GM11168 (cell line): ENCODE measurements around the gene ANTXRL.

ENCODE experiments used
- in situ Hi-C: fragments of 300-500 bp; cut with MboI; formaldehyde crosslinking; loops from one replicate; pipeline ENCODE4 v1.12.0; 2022; ENCODE audit warnings: low sequenced_read_pairs; ENCODE audit not compliant: unreplicated experiment

Gene ANTXRL

GRCh38 chr10:46317889-46318288 is 31.1 kb downstream of the ANTXRL start:
- in situ Hi-C loops = loop anchor here (5.0 to 25.0 kb wide), 2 partner anchors 71 to 244 kb away; partner anchors contain the start of gene GPRIN2

DNA sequence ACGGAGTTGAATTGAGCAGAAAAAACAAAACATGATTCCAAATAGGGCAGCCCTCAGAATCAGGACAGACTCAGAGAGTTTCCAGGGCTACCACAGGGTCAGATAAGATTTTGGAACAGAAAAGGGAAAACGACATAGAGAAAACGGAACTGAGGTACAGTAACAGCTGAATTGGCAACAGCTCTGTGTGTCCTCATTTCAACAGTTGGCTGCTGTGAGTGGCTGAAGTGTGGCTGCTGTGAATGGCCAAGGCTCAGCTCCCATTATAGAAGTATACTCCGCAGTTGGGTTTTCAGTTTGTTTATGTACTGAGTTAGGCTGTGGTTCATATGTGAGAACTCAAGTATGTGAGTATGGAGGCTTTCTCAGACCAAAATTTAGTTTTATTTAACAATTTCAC is 32.0 kb downstream of the ANTXRL start:
- in situ Hi-C loops = loop anchor here (5.0 to 25.0 kb wide), 2 partner anchors 71 to 244 kb away; partner anchors contain the start of gene GPRIN2

DNA sequence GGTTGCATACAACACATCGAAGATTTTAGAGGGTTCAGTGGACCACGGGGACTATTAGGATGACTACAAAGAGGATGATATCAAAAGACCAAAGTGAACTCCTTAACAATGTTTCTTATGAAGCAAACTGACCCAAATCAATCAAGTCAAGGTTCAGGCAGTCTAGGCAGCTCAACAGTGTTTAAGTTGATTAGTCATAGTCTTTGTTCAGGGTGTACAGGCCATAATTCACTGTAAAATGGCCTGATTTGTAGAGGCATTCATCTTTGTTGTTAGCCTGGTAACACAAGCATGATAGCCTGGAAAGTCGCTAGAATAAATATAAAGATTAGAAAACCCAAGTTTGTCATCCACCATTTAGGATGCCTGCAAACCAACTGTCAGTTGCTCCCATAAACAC is 32.6 kb downstream of the ANTXRL start:
- in situ Hi-C loops = loop anchor here (5.0 to 25.0 kb wide), 2 partner anchors 72 to 243 kb away; partner anchors contain the start of gene GPRIN2

DNA sequence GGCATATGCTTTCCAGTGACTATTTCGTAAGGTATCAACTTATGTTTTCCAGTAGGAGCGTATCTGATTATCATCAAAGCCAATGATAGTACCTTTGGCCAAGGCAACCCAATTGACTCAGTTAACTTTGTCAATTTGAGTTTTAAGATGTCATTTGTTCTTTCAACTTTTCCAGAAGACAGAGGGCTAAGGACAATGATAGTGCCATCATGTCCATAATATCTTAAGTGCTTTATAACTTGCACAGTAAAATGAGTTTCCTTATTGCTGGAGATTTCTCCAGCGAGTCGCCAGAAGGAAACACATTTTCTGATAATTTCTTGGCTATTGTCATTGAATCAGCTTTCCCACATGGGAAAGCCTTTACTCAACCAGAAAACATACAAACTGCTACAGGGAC is 35.0 kb downstream of the ANTXRL start:
- in situ Hi-C loops = loop anchor here (25.0 kb wide), 1 partner anchor 241 kb away; the partner anchor contains the start of gene GPRIN2

DNA sequence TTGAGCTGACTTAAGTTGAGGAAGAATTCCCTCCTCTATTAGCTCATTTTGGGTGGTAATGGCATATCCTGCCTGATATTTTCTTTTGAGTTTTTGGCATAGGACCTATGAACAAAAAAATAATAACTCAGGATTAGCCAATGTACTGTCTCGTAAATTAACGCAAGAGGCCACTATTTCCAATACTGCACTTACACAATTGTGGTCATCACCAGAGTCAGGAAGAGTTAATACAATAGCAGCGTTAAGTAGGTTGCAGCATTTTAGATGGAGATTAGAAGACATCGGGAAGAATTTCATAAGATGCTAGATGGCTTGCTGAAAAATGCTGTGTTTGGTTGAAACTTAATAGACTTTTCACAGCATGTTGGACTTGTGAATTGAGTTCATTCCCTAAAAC is 36.4 kb downstream of the ANTXRL start:
- in situ Hi-C loops = loop anchor here (25.0 kb wide), 1 partner anchor 239 kb away; the partner anchor contains the start of gene GPRIN2

GRCh38 chr10:46325021-46325420 is 38.2 kb downstream of the ANTXRL start:
- in situ Hi-C loops = no loop called here

GRCh38 chr10:46326066-46326465 is 39.3 kb downstream of the ANTXRL start:
- in situ Hi-C loops = no loop called here

DNA sequence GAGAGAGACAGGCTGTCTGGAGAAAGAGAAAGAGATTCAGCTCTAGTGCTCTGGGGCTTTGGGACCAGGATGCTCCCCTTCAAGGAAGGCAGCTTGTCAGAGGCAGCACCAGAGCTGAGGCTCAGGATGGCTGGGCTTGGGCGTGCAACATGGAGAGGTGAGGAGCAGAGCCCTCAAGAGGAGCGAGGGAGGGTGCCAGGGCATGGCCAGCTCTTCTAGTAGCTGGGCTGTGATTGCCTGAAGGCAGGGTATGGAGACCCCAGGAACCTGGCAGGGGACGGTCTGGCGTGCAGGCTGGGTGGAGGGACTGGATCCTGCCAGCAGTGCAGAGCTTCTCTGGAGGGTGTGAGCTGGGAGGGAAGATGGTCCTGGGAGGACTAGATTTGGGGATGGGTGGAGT is 40.2 kb downstream of the ANTXRL start:
- in situ Hi-C loops = no loop called here

DNA sequence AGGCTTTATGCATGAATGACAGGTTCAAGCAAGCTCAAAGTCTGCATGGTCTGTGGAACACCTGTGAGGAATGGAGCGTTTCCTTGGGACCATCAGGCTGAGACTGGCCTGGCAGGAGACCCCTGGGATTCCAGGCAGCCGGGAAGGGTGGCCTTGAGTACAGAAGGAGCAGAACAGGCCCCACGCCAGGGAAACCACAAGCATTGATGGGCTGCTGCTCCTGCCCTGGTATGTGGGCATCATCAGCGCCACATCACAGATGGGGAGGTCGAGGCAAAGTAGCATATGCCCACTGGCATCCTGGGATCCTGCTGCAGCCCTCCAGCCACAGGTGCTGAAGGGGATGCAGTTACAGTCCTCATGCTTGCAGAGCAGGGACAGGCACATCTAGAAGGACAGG is 40.9 kb downstream of the ANTXRL start:
- in situ Hi-C loops = no loop called here

DNA sequence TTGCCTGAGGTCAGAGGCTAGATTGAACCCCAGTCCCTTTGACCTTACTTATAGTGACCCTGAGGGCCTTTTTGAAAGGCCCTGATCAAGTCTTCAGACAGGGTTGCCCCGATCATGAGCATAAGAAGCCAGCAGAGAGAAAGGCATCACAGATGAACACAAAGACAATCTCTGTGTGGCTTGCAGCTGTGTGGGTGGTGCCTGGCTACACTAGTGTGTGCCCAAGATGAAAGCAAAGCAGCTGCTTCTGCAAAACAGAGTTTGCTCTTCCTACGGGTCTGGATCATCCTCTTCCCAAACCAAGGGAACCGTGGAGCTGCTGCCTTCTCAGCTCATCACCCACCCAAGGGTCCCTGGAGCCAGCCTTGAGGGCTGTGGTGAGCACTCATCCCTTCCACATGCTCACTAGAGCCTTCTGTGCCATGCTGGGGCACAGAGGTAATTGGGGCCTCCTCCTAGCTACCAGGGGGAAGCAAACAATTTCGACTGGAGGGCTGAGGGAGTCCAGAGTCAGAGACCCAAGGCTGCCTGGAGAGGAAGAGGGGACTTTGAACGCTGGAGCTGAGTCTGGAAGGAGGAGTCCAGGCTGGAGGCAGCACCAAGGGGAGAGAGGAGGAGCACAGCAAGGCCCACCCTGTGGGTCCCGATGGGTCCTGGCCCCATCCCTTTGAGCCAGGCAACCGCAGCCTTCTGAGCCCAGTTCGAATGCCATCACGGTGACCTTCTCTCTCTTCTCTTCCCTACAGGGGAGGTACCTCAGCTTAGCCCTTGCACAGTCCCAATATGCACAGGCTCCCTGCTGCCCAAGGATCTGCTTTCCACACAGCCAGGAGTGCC is 42.3 kb downstream of the ANTXRL start:
- in situ Hi-C loops = no loop called here

- in situ Hi-C loops = no loop called here
Observed at GRCh38 chr10:46329690-46330016, 42.9 kb downstream of the ANTXRL start.

DNA sequence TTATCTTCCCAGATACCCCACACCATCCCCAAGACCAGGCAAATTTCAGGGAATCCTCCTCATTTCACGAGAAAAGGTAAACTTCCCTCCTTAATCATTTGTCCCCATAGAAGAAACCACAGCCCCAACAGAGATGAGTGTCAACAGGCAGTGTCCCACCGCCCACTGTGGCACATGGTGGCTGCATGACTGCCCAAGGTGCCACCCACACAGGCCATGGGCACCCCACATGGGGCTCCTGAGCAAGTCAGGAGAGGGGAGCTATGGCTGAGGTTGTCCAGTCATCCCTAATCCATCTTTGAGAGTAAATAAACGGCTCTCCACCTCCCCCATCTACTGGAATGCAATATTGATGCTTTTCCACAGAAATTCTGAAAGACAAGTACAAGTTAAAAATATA is 44.1 kb downstream of the ANTXRL start:
- in situ Hi-C loops = no loop called here

DNA sequence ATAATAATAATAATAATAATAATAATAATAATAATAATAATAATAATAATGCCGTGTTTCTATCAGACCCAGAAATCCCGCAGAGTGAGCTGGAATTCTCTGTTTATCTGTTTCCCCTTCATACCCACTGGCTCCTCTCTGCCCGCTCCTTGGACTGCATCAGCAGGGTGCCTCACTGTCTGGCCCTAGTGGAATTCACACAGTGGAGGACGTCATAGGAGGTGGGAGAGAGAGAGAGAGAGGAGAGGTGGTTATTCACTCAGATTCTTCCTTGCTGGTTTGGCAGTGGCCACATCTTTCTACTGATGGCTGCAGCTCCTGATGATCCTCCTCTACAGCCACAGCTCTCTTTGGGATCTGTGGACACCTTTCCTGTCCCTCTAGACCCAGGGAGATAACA is 78.7 kb downstream of the ANTXRL start:
- in situ Hi-C loops = loop anchor here (25.0 kb wide), 1 partner anchor 553 kb away; no protein-coding TSS in a partner anchor

DNA sequence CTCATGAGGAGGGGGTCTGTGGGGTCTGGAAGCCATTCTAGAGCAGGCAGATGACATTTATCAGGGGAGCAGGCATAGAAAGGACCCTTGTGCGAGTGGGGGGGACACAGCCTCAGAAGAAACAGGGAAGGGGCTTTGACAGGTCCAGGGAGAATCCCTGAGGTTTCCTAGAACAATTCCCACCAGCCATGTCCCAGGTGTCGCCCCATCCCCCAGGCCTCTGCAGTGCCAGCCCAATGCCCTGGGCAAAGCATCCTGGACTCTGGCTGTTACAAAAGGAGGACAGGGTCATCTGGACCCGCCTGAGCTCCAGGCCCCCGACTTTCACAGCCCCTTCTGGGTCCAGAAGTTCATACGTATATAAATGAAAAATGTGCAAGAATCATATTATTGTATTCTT is 80.4 kb downstream of the ANTXRL start:
- in situ Hi-C loops = loop anchor here (25.0 kb wide), 1 partner anchor 555 kb away; no protein-coding TSS in a partner anchor

DNA sequence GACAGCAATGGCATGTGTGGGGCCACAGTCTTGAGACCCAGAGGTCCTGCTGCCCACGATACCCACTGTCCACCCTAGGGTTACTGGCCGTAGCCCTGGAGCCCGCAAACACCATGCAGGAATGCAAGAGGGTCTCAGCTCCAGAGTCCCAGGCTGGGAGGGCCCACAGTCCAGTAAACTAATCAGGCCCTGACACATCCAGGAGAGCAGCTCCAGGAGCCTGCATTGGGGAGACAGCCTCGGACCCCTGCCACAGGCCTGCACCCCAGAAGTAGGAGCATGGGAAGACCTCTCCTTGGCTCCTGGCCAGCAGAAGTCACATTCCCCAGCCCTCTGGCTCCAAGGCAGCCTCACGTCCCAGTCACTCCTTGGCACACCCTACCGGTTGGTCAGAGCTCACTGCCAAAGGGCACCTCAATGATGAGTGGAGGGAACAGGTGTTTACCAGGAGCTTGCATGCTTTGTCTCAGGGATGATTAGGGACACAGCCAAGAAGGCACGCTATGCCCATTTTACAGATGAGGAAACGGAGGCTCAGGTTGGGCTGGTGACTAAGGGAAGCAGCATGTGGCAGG is 81.0 kb downstream of the ANTXRL start:
- in situ Hi-C loops = loop anchor here (25.0 kb wide), 1 partner anchor 555 kb away; no protein-coding TSS in a partner anchor

GRCh38 chr10:46368956-46369355 is 82.2 kb downstream of the ANTXRL start:
- in situ Hi-C loops = loop anchor here (25.0 kb wide), 1 partner anchor 557 kb away; no protein-coding TSS in a partner anchor

DNA sequence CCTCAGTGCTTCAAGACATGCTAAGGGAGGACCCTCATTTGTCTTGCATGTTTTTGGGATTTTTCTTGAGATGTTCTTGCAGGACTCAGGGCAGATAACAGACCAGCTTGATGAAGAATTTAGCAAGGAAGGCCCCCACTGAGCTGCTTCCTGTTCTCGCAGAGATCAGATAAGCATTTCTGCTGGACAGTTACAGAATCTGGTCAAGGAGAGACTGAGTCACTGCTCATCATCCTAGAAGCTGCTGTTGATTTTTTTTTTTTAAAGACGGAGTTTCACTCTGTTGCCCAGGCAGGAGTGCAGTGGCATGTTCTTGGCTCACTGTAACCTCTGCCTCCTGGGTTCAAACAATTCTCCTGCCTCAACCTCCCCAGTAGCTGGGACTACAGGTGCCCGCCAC is 87.6 kb downstream of the ANTXRL start:
- in situ Hi-C loops = loop anchor here (25.0 kb wide), 1 partner anchor 562 kb away; no protein-coding TSS in a partner anchor

DNA sequence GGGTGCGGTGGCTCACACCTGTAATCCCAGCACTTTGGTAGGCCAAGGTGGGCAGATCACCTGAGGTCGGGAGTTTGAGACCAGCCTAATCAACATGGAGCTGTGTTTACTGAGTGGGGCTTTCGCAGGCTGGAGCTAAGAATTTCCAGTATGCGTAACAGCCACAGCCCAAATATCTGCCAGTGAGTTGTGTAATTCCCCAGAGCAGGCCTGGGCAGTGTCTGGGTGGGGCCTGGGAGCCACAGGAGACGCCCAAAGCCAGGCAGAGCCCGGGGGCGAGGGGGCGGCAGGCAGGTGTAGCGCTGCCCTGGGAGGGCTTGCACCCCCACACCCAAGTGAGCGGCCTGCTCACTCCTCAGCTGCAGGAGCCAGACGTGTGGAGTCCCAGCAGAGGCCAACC is 88.6 kb downstream of the ANTXRL start, which contains the start of gene ANXA8L1:
Gene ANXA8L1 (plus strand): TSS at position 371 of the 400 bp plus-strand sequence. CDS start 76 bp downstream, outside the sequence.
- in situ Hi-C loops = loop anchor here (5.0 kb wide), 1 partner anchor 1107 kb away; the partner anchor contains the start of gene ANXA8

- in situ Hi-C loops = loop anchor here (5.0 kb wide), 1 partner anchor 1105 kb away; the partner anchor contains the start of gene ANXA8
Observed at GRCh38 chr10:46377022-46377421, 90.2 kb downstream of the ANTXRL start.

- in situ Hi-C loops = loop anchor here (5.0 kb wide), 1 partner anchor 1105 kb away; the partner anchor contains the start of gene ANXA8
Observed at GRCh38 chr10:46377651-46378050, 90.9 kb downstream of the ANTXRL start.

GRCh38 chr10:46378108-46378507 is 91.3 kb downstream of the ANTXRL start:
- in situ Hi-C loops = loop anchor here (5.0 kb wide), 1 partner anchor 1104 kb away; the partner anchor contains the start of gene ANXA8
